Measurements from ENCODE around the gene DHX34. TPM values are rescaled to one million over a fixed set of nuclear protein-coding genes. Genes with fewer than 3 reads are reported as not detected.
"Not testable (repeated sequence)": the region's sequence is repeated elsewhere in the genome, so short reads cannot be mapped to it uniquely, and the experiment has no call there.

Gene DHX34
- total and polyA plus RNA-seq, 2 donors from 2014 or later = 7.2 to 13.6 TPM

GRCh38 chr19:47407417-47407774 lies 58.3 kb downstream of the DHX34 start:
- Histone ChIP-seq H3K36me3 (ENCODE audit: control insufficient read depth in 2 of 3, insufficient read depth in 3 of 3, low read length in 3 of 3) (no peaks in the 10 kb centered on the region), H3K9me3 (ENCODE audit: control insufficient read depth in 2 of 3, insufficient read depth in 1 of 3, low read length in 3 of 3) (no peaks in the 10 kb centered on the region), H3K9ac (ENCODE audit: low read length in 3 of 3) (no peak overlapping the region), H3K4me3 (ENCODE audit: low read length in 3 of 3) (no peak overlapping the region), H3K27me3 (ENCODE audit: control insufficient read depth, insufficient read depth, low read length) (no peaks in the 10 kb centered on the region), H3K27ac (ENCODE audit: low read depth in 2 of 2, low read length in 2 of 2) (no peak overlapping the region), H3K4me1 (ENCODE audit: control insufficient read depth in 2 of 3, insufficient read depth in 2 of 3, low read depth in 1 of 3, low read length in 3 of 3) (no peaks in the 10 kb centered on the region)
- no peak for DNase-seq
- TF ChIP-seq CTCF (IDR thresholded peaks at IDR 0.05; ENCODE audit: borderline replicate concordance, extremely low read depth, insufficient read depth) = no peak
- no peak for FAIRE-seq
- intact Hi-C loops (cut with DNase I) = no loop called here

DNA sequence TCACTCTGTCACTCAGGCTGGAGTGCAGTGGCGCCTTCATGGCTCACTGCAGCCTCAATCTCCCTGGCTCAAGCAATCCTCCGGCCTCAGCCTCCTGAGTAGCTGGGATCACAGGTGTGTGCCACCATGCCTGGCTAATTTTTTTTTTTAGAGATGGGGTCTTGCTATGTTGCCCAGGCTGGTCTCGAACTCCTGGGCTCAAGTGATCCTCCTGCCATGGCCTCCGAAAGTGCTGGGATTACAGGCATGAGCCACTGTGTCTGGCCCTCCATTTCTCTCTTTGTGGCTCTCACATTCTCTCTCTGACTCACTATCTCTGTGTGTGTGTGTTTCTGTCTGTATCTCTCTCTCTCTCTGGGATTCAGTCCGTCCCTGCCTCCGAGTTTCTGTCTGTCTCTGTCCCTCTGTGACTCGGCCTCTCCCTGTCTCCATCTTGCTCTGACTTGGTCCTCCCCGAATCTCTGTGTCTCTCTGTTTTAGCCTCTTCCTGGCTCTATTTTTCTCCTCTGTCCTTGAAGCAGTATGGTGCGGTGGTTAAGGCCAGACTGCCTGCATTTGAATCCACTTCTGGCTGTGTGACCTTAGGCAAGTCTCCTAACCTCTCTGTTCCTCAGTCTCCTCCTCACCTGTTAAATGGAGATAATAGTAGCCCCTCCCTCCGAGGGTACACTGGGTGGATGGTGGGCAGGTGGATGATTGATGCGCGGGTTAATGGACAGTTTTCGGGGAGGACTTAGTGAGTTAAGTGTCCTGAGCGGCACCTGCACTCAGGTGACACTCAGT lies 59.2 kb downstream of the DHX34 start:
- Histone ChIP-seq H3K36me3 (ENCODE audit: control insufficient read depth in 2 of 3, insufficient read depth in 3 of 3, low read length in 3 of 3) (no peaks in the 10 kb centered on the region), H3K4me3 (ENCODE audit: low read length in 3 of 3) (no peak overlapping the region), H3K27me3 (ENCODE audit: control insufficient read depth, insufficient read depth, low read length) (no peaks in the 10 kb centered on the region), H3K9me3 (ENCODE audit: control insufficient read depth in 2 of 3, insufficient read depth in 1 of 3, low read length in 3 of 3) (no peaks in the 10 kb centered on the region), H3K4me1 (ENCODE audit: control insufficient read depth in 2 of 3, insufficient read depth in 2 of 3, low read depth in 1 of 3, low read length in 3 of 3) (no peaks in the 10 kb centered on the region), H3K27ac (ENCODE audit: low read depth in 2 of 2, low read length in 2 of 2) (no peak overlapping the region), H3K9ac (ENCODE audit: low read length in 3 of 3) (no peak overlapping the region)
- intact Hi-C loops (cut with DNase I) = no loop called here
- DNase-seq (peak in 1 of 5 donors; percentile 5), FAIRE-seq (no peak)
- no peak for TF ChIP-seq CTCF (IDR thresholded peaks at IDR 0.05; ENCODE audit: borderline replicate concordance, extremely low read depth, insufficient read depth)

- no peaks in the 10 kb centered on the region for H3K9me3 ChIP-seq (ENCODE audit: control insufficient read depth in 2 of 3, insufficient read depth in 1 of 3, low read length in 3 of 3)
- H3K27me3 ChIP-seq (ENCODE audit: control insufficient read depth, insufficient read depth, low read length) = no peaks in the 10 kb centered on the region
- DNase-seq = peak in 1 of 5 donors; percentile 32
Measured at GRCh38 chr19:47411101-47411500, 62.0 kb downstream of the DHX34 start.

DNA sequence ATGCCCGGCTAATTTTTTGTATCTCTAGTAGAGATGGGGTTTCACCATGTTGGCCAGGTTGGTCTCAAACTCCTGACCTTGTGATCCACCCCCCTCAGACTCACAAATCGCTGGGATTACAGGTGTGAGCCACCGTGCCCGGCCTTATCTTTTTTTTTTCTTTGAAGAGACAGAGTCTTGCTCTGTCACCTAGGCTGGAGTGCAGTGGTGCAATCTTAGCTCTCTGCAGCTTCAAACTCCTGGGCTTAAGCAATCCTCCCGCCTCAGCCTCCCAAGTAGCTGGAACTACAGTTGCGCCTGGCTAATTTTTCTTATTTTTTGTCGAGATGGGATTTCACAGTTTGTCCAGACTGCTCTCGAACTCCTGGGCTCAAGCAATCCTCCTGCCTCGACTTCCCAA lies 62.6 kb downstream of the DHX34 start:
- not testable (repeated sequence) for FAIRE-seq; H3K27me3 ChIP-seq (ENCODE audit: control insufficient read depth, insufficient read depth, low read length); H3K9me3 ChIP-seq (ENCODE audit: control insufficient read depth in 2 of 3, insufficient read depth in 1 of 3, low read length in 3 of 3)

More at GRCh38 chr19:47411101-47411500, 62.0 kb downstream of the DHX34 start:
- Histone ChIP-seq H3K9ac (ENCODE audit: low read length in 3 of 3) (no peak overlapping the region), H3K36me3 (ENCODE audit: control insufficient read depth in 2 of 3, insufficient read depth in 3 of 3, low read length in 3 of 3) (no peaks in the 10 kb centered on the region), H3K4me3 (ENCODE audit: low read length in 3 of 3) (no peak overlapping the region), H3K27ac (ENCODE audit: low read depth in 2 of 2, low read length in 2 of 2) (no peak overlapping the region), H3K4me1 (ENCODE audit: control insufficient read depth in 2 of 3, insufficient read depth in 2 of 3, low read depth in 1 of 3, low read length in 3 of 3) (no peaks in the 10 kb centered on the region)
- no peak for FAIRE-seq
- no peak for TF ChIP-seq CTCF (IDR thresholded peaks at IDR 0.05; ENCODE audit: borderline replicate concordance, extremely low read depth, insufficient read depth)
- intact Hi-C loops (cut with DNase I) = loop anchor here (10.0 kb wide), 1 partner anchor 116 kb away; no protein-coding TSS in a partner anchor

More for the DNA sequence above, 62.6 kb downstream of the DHX34 start:
- intact Hi-C loops (cut with DNase I) = loop anchor here (10.0 kb wide), 1 partner anchor 117 kb away; no protein-coding TSS in a partner anchor
- not testable (repeated sequence) for H3K9ac ChIP-seq (ENCODE audit: low read length in 3 of 3); H3K4me1 ChIP-seq (ENCODE audit: control insufficient read depth in 2 of 3, insufficient read depth in 2 of 3, low read depth in 1 of 3, low read length in 3 of 3); H3K27ac ChIP-seq (ENCODE audit: low read depth in 2 of 2, low read length in 2 of 2); H3K36me3 ChIP-seq (ENCODE audit: control insufficient read depth in 2 of 3, insufficient read depth in 3 of 3, low read length in 3 of 3); H3K4me3 ChIP-seq (ENCODE audit: low read length in 3 of 3)
- peak in 1 of 5 donors; percentile 12 for DNase-seq
